GM19193 (cell line): Measurements from ENCODE around the gene EPB41.

ENCODE experiments used
- POLR2A ChIP-seq: IDR thresholded peaks from 4 replicates; pipeline ENCODE4 v1.6.1; 2011; ENCODE audit not compliant: insufficient read depth, insufficient read length; ENCODE audit errors: extremely low read depth

Gene EPB41

DNA sequence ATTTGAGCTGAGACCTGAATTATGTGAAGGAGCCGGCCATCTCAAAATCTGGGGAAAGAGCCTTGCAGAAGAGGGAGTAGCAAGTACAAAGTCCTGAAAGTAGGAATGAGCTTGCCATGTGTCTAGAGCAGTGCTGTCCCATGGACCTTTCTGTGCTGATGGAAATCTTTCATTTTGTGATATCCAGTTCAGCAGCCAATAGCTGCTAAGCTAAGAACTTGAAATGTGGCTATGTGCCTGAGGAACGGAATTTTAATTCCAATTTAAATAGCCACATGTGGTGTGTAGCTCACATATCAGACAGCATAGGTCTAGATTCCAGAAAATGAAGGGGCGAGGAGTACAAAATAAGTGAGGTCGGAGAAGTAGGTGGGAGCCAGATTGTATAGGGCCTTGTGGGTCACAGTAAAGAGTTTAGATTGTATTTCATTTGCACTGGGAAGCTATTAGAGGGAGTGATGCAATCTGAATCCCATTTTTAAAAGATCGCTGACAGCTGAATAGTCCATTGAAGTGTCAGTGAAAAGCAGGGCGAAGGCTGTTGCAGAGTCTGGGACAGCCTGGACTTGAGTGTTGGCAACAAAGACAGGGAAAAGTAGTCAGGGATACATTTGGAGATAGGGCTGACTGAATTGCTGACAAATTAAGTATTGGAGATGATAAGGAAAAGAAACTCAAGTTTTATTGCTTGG, 129.1 kb downstream of the EPB41 start:
- no peak for TF ChIP-seq POLR2A

DNA sequence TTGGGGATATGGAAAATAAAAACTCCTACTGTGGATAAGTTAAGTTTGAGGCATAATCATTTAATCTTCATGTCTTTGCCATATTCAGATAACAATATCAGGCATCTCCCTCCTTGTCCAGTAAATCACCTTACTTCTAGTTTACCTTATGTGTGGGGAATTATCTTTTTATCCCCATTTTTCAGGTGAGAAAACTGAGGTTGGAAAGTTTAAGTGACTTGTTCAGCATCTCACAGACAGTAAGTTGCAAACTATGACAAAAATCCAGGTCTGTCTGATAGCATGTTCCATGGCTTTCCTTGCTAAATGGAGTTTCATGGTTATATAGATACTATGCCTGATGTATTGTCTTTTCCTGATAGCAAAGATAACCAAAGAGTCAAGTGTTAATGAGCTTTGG, 129.6 kb downstream of the EPB41 start:
- TF ChIP-seq POLR2A: no peak

DNA sequence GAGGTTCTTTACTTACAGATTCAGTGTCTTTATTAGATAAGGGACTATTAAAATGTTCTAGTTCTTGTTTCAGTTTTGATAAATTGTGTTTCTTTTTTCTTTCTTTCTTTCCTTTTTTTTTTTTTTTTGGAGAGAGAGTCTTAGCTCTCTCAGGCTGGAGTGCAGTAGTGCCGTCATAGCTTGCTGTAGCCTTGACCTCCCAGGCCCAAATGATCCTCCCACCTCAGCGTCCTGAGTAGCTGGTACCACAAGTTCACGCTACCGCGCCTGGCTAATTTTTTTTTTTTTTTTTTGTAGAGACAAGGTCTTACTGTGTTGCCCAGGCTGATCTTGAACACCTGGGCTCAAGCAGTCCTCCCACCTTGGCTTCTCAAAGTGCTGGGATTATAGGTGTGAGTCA, 132.8 kb downstream of the EPB41 start:
- no peak for TF ChIP-seq POLR2A

DNA sequence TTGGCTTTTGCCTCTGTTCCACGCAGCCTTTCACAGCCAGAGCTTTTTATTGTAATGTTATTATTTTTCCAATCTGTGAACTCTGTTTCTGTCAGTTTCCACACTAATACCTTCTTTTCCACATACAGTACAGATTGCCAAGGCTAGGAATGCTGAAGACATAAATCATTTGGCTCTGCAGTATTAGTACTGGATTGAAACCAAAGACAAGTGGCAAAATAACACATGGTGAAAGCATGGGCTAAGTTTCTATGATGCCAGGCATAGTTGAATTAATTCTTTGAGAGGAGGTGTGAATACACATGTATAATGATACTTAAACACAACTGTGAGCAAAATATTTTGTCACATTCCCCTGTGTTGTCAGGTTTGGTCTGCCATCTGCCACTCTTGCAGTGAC, 135.8 kb downstream of the EPB41 start:
- no peak for TF ChIP-seq POLR2A

DNA sequence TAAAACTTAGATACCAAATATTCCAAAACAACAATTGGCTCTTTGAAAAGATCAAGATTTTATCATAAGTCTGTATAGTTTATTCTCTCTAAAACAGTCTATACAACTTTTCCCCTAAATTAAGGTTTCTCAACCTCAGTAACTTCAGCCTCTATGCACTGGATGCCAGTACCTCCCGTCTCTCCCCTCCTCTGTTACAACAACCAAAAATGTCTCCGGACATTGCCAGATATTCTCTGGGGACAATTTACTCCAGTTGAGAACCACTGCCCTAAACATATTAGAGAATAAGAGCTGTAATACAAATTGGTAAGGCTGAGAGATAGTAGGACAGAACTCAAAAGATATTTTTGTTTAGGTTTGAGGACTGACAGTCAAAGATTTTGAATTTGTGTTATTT, 137.7 kb downstream of the EPB41 start:
- no peak for TF ChIP-seq POLR2A

DNA sequence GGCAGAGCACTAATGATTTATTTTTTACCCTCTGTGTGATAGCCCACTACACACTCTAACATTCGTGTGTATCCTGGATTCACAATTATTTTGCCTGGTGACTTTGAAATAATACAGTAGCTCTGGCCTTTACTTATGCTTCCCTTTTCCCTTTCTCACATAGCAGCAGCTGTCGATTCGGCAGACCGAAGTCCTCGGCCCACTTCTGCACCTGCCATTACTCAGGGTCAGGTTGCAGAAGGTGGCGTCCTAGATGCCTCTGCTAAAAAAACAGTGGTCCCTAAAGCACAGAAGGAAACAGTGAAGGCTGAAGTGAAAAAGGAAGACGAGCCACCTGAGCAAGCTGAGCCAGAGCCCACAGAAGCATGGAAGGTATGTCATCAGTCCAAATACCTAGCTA, 138.6 kb downstream of the EPB41 start:
- TF ChIP-seq POLR2A: no peak

DNA sequence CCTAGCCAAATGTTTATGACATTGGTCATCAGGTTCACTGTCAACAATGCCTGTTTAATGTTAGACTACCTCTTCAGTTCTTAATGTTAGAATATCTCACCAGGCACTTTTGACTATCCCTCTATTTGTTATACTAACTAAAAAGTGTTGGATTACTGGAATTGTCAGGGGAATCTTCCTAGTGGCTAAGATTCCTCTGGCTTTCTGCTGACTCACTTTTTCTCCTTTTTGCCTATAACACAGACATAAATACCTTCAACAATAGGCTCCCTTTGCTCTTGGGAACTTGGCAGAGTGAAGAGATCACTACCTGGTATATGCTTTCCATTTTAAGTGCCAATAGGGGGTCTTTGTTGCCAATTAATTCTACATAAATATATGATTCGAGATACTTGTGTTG, 140.8 kb downstream of the EPB41 start:
- no peak for TF ChIP-seq POLR2A

DNA sequence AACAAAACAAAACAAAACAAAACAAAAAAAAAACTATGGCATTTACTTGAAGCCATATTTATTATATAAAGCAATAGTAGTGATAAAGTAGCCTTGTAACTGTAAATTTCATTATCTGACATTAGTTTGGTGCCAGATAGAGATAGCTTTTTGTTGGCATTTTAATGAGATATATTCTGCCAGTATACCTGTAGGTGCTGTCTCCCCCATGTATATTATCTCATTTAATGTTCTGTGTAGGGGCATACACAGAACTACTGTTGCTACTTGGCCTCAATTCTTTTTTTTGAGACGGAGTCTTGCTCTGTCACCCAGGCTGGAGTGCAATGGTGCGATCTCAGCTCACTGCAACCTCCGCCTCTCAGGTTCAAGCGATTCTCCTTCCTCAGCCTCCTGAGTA, 141.9 kb downstream of the EPB41 start:
- no peak for TF ChIP-seq POLR2A

DNA sequence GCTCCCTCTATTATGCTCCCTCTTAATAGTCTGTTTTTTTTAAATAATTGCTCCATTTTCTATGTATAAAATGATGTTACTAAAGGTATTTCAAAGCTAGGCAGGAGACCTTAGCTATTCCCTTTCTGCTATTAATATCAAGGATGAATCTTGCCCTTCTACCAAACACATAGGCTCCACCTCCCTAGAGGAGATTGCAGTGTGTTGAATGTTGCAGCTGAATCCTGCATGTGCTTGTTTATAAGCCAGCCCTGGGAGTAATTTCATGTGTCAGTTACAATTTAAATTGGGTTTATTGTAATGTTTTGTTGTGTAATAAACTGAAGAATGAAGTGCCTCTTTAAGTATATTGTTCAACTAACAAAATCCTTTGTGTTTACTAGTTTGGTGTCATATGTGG, 143.3 kb downstream of the EPB41 start:
- no peak for TF ChIP-seq POLR2A

DNA sequence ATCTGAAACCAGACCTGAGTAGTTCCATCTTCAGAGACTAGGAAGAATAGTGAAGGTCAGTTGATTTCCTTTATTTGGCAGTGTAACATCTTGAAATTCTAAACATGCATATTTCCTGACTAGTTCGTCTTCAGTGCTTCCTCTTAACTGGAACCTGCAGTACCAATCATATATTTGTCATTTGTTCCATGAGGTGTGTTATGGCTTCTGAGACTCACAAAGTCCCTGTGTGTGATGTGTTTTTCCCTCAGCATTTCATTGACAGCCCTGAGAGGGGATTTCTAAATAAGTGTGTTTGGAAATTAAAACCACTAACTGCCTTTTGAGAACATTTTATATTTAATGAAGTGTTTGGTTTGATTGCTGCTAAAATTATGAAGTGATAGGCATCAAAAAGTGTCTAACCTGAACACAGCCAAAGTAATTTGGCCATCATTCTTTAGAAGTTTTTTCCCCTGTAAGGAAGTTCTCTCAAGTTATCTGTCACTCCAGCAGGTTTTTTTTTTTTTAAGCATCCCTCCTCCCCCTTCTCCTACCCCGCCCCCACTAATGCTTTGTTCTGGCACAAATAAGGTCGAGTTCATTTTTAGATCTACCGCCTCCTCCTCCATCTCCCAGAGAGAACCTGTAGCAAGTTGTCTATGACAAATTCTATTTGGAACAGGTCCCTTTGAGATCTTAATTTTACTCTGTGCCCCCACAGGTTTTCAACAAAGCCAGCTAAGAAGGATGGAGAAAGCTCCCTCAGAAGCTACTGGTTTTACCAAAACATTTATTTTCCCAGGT, 148.0 kb downstream of the EPB41 start:
- TF ChIP-seq POLR2A: no peak

DNA sequence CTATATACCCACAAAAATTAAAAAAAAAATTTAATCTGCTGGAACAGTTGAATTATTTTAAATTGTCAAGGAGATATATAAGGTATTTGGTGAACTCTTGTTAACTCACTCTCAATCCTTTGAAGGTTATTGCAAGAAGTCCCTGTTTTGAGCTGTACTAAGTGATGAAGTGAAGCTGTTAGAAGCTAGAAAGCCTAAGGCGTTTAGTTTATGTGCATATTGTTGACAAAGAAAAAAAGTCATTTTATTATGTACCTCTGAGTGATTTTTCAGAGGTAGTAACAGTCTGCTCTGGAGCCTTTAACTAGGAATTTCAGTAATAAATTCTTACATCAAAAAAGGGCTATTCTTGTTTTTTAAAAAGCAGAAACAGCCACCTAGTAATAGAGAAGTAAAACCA, 149.7 kb downstream of the EPB41 start:
- TF ChIP-seq POLR2A: no peak

DNA sequence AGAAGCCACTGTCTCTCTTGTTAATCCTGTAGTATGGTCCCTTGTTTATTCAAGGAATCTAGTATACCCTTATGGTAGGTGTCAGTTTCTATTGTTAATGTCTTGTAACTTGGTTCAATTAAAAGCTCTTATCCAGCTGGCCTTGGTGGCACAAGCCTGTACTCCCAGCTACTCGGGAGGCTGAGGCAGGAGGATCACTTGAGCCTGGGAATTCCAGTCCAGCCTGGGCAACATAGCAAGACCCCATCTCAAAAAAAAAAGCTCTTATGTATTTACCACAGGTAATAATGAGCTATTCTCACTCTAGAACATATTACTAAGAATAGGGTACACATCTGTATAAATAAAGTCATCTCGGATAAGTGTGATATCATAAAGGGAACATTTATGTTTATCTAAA, 162.8 kb downstream of the EPB41 start:
- TF ChIP-seq POLR2A: no peak

DNA sequence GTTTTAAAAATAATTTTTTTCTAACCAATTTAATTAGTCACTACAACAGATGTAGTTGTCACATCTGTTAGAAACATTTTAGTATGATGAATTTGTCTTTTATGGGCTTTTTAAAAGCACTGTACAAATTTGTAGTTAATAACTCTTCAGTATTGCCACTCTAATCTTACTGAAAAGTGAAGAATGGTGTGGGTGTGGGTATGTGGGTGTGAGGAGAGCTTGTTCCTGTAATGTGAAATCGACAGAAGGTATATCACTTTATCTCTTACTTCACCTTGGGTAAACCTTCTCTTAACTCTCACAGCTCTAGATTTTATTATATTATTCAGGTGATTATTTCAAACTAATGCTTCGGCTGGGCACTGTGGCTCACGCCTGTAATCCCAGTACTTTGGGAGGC, 166.8 kb downstream of the EPB41 start:
- TF ChIP-seq POLR2A: no peak

DNA sequence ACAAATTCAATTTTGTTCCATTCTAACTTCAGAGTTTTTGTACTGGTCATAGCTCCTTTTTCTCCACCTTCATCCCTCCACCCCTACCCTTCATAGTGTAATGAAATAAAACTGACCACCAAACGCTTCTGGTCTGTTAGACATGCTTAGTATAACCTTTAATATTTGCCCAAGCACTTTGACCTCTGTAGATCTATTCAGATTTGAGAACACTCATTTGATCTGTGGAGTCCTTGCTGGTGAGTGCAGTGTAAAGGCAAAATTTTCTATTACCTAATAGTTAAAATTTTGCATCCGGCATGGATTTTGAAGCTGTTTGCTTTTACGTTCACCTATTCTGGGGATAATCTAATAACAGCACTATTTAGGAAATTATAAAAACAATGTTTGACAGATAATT, 168.2 kb downstream of the EPB41 start:
- TF ChIP-seq POLR2A: no peak

DNA sequence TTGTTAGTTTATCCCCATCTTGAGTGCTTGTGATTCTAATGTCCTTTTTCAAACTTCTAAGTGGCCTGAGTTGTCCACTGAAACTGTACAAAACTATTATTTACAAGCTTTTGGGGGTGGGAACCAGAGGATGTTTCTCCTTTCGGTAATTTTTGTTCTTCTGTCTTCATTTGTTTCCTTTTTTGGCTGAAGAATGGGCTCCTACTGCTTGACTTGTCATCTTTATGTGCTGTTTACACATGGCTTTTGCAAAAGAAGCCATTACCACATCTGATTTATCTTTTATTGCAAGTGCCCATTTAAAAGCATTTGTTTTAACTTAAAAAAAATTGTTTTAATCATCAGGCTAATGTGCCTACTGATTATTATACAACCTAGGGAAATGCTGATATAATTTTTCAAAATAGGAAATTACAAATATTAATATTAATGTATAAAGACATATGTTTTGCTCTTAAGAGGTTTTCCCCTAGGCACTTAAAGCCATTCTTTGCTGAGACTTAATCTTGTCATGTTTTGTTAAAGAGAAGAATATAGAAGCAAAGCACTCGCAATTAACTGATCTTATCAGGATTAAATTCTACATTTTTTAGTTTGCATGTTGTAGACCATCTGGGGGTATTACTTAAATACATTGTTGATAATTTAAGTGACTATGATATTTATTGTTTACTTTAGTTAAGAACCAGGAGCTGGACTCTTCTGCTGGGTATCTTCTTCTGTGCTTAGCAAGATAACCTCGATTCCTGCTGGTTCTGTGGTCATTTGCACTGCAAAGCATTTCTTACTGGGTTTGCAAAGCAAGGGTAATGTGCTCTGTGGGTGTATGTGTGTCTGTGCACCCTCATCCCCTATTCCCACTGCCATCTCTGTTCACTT, 169.2 kb downstream of the EPB41 start:
- TF ChIP-seq POLR2A: no peak

DNA sequence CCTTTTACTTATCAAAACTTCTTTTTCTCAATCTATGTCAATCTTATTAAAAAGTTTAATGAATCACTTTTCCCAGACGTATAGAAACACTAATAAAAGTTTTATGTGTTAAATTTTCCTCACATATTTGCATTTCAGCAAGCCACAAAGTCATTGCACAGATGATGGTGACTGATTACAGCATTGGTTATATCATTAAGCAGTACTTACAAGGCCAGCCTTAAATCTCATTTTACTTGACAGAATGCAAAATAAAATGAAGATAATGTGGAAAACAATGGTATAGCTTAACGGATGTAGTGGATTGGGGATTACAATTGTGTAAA, 169.8 kb downstream of the EPB41 start:
- no peak for TF ChIP-seq POLR2A
